NCI-H82 treated with DMSO at 0.1 percent for 48 hours (cell line): ENCODE data around the gene NEO1.

Experiments
- DNase-seq: peaks from one replicate; lab custom pipeline; 2025; ENCODE audit not compliant: unreplicated experiment; lab: John Stamatoyannopoulos, UW

The NEO1 gene

GRCh38 chr15:73028031-73028430 lies 24.2 kb upstream of the NEO1 start:
- no peak for DNase-seq

GRCh38 chr15:73028831-73029451 lies 23.3 kb upstream of the NEO1 start:
- DNase-seq = no peak

GRCh38 chr15:73030122-73030679 lies 22.1 kb upstream of the NEO1 start:
- DNase-seq = no peak

- no peak for DNase-seq
These were observed 20.6 kb upstream of the NEO1 start for GRCh38 chr15:73031648-73032047.

GRCh38 chr15:73033611-73034010 lies 18.7 kb upstream of the NEO1 start:
- no peak for DNase-seq

GRCh38 chr15:73034221-73034620 lies 18.0 kb upstream of the NEO1 start:
- DNase-seq = peak; percentile 56

- no peak for DNase-seq
These were observed 17.0 kb upstream of the NEO1 start for GRCh38 chr15:73035221-73035620.

- no peak for DNase-seq
These were observed 14.0 kb upstream of the NEO1 start for GRCh38 chr15:73038220-73038619.

- DNase-seq = no peak
These were observed 6.2 kb upstream of the NEO1 start for GRCh38 chr15:73046073-73046472.

GRCh38 chr15:73047882-73048281 lies 4.4 kb upstream of the NEO1 start:
- no peak for DNase-seq

- DNase-seq = no peak
These were observed 3.5 kb upstream of the NEO1 start for GRCh38 chr15:73048624-73049295.

- peak; percentile 25 for DNase-seq
These were observed 2.6 kb upstream of the NEO1 start for GRCh38 chr15:73049564-73050215.

- DNase-seq = no peak
These were observed 1.5 kb upstream of the NEO1 start for GRCh38 chr15:73050561-73051295.

GRCh38 chr15:73051391-73051806 lies 864 bp upstream of the NEO1 start:
- DNase-seq = no peak

GRCh38 chr15:73052653-73053397 lies 562 bp downstream of the NEO1 start:
- peak; percentile 75 for DNase-seq

- DNase-seq = no peak
These were observed 1.1 kb downstream of the NEO1 start for GRCh38 chr15:73053398-73053723.

- no peak for DNase-seq
These were observed 2.2 kb downstream of the NEO1 start for GRCh38 chr15:73054417-73054953.

- no peak for DNase-seq
These were observed 4.2 kb downstream of the NEO1 start for GRCh38 chr15:73056460-73056859.

GRCh38 chr15:73058437-73058836 lies 6.2 kb downstream of the NEO1 start:
- no peak for DNase-seq

GRCh38 chr15:73065114-73065513 lies 12.9 kb downstream of the NEO1 start:
- DNase-seq = no peak

- no peak for DNase-seq
These were observed 16.8 kb downstream of the NEO1 start for GRCh38 chr15:73069109-73069508.
